ENCODE measurements around the gene SPRED2. TPM values are rescaled to one million over a fixed set of nuclear protein-coding genes. Genes with fewer than 3 reads are reported as not detected.
A peak's percentile ranks its signal among the peaks of the same experiment; 100 is the strongest.

The SPRED2 gene
- total RNA-seq, 1 donor from 2014 or later = 8.4 TPM

DNA sequence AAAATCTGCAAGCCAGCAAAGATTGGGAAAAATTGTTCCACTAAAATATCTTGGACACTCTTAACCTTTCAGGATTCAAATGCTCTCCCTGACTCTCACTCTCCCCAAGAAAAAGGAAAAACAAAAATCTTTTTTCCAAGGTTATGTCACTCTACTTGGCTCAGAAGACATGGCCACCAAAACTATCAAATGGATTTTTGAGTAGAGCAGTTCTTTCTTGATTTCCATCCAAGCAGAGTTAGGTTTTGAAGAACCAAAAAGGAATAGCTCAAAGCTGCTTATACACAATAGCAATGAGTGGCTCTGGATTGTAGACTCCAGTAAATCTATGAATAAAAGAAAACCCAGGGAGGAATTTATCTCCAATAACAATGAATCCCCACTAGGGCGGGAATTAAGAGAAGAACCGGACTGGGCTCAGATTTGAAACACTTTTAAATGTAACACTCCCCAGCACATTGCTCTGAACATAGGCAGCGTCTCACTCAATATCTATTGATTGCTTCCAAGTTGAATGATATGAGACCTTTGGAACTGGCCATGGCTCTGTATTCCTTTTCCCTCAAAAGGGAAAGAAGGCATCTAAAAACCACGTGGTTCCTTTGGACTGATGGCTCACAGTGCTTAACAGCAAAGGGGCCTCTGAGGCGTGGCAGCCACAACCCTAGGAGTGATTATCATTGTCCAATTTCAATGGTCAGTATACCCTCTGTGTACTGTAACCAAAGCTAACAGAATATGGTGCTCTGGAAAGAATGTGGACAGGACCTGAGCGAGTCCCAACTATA, 68.3 kb downstream of the SPRED2 start:
- H3K36me3 Mint-ChIP-seq (ENCODE audit: low read depth) = no peaks in the 10 kb centered on the region
- intact Hi-C loops (cut with micrococcal nuclease) = no loop called here
- no peak overlapping the region for H3K4me3 Mint-ChIP-seq (ENCODE audit: low read depth)
- H3K27me3 Mint-ChIP-seq (ENCODE audit: low read depth) = peaks cover 22% of the 10 kb centered on the region
- H3K4me1 Mint-ChIP-seq (ENCODE audit: low read depth) = peaks cover 32% of the 10 kb centered on the region
- H3K9me3 Mint-ChIP-seq = no peaks in the 10 kb centered on the region
- no peak overlapping the region for H3K27ac Mint-ChIP-seq
- no peak for DNase-seq (ENCODE audit: low spot score)

DNA sequence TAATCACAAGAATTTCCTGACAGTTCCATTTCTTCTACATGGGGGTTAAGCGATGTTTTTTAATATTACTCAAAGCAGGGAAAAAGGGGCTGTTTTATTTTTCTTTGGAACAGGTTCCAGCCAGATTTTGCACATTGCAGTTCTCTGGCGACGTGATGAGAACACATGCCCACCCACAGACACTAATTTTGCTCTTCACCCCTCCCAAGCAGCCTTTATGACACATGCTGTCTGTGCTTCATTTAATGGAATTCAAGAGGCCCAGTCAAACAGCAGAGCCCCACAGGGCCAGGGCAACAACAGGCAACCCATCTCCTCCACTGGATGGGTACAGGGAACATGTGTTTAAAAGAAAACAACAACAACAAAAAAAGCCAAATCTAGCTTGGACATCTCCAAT, 70.8 kb downstream of the SPRED2 start:
- peaks cover 18% of the 10 kb centered on the region for H3K27me3 Mint-ChIP-seq (ENCODE audit: low read depth)
- H3K4me3 Mint-ChIP-seq (ENCODE audit: low read depth) = no peak overlapping the region
- H3K36me3 Mint-ChIP-seq (ENCODE audit: low read depth) = no peaks in the 10 kb centered on the region

DNA sequence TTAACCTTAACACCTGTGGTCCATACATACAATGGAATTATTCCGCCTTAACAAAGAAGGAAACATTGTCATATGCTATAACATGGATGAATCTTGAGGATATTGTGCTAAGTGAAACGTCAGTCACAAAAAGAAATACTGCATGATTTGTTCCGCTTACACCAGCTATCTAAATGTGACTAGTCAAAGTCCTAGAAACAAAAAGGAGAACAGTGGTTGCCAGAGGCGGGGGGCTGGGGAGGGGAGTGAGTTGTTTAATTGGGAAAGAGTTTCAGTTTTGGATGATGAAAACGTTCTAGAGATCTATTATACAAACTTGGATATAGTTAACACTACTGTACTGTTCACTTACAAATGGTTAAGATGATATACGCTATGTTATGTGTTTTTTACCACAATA, 72.0 kb downstream of the SPRED2 start:
- Mint-ChIP-seq H3K27ac (no peak overlapping the region), H3K4me1 (ENCODE audit: low read depth) (peaks cover 51% of the 10 kb centered on the region), H3K27me3 (ENCODE audit: low read depth) (peaks cover 24% of the 10 kb centered on the region), H3K4me3 (ENCODE audit: low read depth) (no peak overlapping the region), H3K9me3 (no peaks in the 10 kb centered on the region), H3K36me3 (ENCODE audit: low read depth) (no peaks in the 10 kb centered on the region)
- no peak for DNase-seq (ENCODE audit: low spot score)
- intact Hi-C loops (cut with micrococcal nuclease) = no loop called here

More for the DNA sequence above, 70.8 kb downstream of the SPRED2 start:
- intact Hi-C loops (cut with micrococcal nuclease) = no loop called here
- H3K27ac Mint-ChIP-seq = peak overlapping the region; percentile 59
- no peaks in the 10 kb centered on the region for H3K9me3 Mint-ChIP-seq
- H3K4me1 Mint-ChIP-seq (ENCODE audit: low read depth) = peaks cover 50% of the 10 kb centered on the region
- no peak for DNase-seq (ENCODE audit: low spot score)

DNA sequence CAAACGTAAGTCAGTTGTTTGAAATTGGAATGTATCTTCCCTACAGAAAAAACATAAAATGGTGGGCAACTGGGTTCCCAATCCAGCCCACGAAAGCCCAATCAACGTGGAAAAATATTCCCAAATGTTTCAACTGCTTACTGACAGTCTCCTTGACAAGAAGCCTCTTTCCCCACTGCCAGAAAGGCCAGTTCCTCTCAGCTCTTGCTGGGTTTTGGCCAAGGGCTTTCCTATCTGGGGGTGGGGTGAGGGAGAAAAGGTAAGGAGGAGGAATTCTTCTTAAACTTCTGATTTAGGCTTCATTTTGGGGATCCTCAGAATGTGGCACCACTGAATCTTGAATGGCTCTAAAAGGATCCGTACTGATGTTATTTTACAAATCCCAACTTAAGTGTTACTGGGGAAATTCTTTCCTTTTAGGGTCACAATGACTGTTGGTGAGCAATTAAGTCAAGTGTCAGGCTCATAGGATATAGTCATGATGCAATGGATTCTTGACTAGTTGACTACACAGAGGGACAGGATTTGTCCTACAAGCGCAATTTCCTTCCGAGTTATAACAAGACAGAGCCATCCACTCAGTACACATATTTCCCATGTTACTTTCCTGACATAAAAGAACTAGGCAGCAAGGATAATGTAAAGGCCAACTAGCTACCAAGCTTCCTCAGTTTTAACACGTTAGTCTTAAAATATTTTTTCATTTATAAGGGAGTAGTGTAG, 73.6 kb downstream of the SPRED2 start:
- H3K36me3 Mint-ChIP-seq (ENCODE audit: low read depth) = no peaks in the 10 kb centered on the region
- no peaks in the 10 kb centered on the region for H3K9me3 Mint-ChIP-seq
- peaks cover 19% of the 10 kb centered on the region for H3K27me3 Mint-ChIP-seq (ENCODE audit: low read depth)
- intact Hi-C loops (cut with micrococcal nuclease) = loop anchor here (1.0 to 5.0 kb wide), 6 partner anchors 24 to 1032 kb away; no protein-coding TSS in a partner anchor
- no peak overlapping the region for H3K27ac Mint-ChIP-seq
- H3K4me1 Mint-ChIP-seq (ENCODE audit: low read depth) = peaks cover 59% of the 10 kb centered on the region
- DNase-seq (ENCODE audit: low spot score) = no peak
- no peak overlapping the region for H3K4me3 Mint-ChIP-seq (ENCODE audit: low read depth)

DNA sequence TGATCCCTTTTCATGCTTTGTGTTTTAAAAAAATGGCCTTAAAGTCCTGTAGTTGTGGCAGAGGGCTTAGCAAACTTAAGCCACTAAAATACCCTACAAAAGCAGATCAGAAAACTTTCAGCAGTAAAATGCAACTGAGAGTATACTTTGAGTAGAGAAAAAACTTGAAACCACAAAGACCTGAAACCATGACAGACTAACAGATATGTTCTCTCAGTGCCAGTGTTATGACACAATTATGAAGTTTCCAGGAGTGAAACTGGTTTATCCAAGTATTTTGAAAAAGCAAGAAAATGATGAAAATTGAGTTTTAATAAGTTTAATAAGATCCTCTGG, 74.5 kb downstream of the SPRED2 start:
- peak overlapping the region; percentile 38 for H3K27ac Mint-ChIP-seq
- intact Hi-C loops (cut with micrococcal nuclease) = loop anchor here (1.0 to 5.0 kb wide), 6 partner anchors 25 to 1031 kb away; no protein-coding TSS in a partner anchor

DNA sequence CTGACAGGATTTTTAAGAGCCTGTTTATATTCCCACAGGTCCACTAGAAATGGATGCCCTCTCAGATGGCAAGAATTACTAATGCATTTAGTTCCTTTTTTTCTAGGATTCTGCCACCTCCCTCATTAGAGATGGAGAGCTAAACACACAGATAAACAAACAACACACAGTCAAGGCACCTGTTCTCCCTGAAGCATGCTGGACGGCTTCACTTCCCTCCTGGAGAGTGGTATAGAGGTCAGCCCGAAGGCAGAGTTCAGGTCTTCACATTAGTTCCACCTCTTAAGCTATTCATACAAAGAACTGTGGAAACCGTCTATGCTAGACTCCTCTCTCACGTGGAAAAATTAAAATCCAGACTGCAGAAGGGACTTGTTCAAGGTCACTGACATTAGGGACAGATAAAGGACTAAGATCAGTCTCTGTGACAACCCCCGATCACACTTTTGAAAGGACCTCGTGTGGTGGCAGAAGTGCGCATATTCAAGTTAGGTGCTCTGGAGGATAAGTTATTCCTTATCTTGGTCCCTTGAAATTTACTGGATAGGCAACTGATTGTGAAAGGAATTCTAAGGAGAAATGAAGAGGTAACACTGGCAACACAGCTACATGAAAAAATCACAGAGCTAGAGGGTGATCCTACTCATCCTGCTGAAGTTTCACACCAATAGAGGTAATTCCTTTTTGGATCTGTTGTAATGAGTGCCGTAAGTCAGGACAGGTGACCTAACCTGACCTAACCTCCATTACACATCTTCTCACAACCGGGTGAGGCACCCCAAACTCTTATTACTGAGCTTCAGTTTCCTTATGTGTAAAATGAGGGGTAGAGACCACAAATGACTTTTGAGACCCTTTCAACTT, 75.1 kb downstream of the SPRED2 start:
- H3K36me3 Mint-ChIP-seq (ENCODE audit: low read depth) = no peaks in the 10 kb centered on the region
- intact Hi-C loops (cut with micrococcal nuclease) = loop anchor here (5.0 kb wide), 2 partner anchors 195 to 1030 kb away; no protein-coding TSS in a partner anchor
- no peak for DNase-seq (ENCODE audit: low spot score)
- H3K4me3 Mint-ChIP-seq (ENCODE audit: low read depth) = no peak overlapping the region
- no peak overlapping the region for H3K27ac Mint-ChIP-seq
- H3K9me3 Mint-ChIP-seq = no peaks in the 10 kb centered on the region
- peaks cover 59% of the 10 kb centered on the region for H3K4me1 Mint-ChIP-seq (ENCODE audit: low read depth)
- peaks cover 16% of the 10 kb centered on the region for H3K27me3 Mint-ChIP-seq (ENCODE audit: low read depth)

More for the DNA sequence above, 74.5 kb downstream of the SPRED2 start:
- Mint-ChIP-seq H3K4me1 (ENCODE audit: low read depth) (peaks cover 59% of the 10 kb centered on the region), H3K9me3 (no peaks in the 10 kb centered on the region), H3K4me3 (ENCODE audit: low read depth) (no peak overlapping the region), H3K36me3 (ENCODE audit: low read depth) (no peaks in the 10 kb centered on the region), H3K27me3 (ENCODE audit: low read depth) (peaks cover 16% of the 10 kb centered on the region)
- no peak for DNase-seq (ENCODE audit: low spot score)

DNA sequence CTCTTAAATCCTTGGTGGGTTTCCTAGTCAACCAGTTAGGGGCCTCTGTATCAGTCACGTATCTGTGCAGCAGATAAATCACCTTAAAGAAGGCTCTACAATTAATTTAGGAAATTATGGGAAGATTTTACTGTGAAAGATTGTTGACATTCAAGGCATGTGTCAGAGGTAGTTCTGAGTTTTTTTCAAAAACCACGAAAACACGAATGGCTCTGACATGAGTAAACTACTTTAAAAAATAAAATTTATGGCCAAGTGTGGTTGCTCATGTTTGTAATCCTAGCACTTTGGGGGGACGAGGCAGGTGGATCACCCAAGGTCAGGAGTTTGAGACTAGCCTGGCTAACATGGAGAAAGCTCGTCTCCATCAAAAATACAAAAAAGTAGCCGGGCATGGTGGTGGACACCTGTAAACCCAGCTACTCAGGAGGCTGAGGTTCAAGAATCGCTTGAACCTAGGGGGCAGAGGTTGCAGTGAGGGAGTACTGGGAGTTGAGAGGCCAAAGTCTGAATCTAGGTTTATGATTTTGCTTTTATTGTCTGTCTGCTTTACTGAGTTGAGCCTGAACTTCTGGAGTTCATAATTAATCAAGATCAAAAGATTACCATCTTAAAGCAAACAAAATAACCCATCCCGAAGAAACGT, 77.1 kb downstream of the SPRED2 start:
- Mint-ChIP-seq H3K36me3 (ENCODE audit: low read depth) (no peaks in the 10 kb centered on the region), H3K27ac (no peak overlapping the region), H3K4me3 (ENCODE audit: low read depth) (no peak overlapping the region), H3K9me3 (no peaks in the 10 kb centered on the region), H3K27me3 (ENCODE audit: low read depth) (peaks cover 16% of the 10 kb centered on the region), H3K4me1 (ENCODE audit: low read depth) (peaks cover 51% of the 10 kb centered on the region)
- DNase-seq (ENCODE audit: low spot score) = no peak
- intact Hi-C loops (cut with micrococcal nuclease) = loop anchor here (5.0 kb wide), 2 partner anchors 197 to 1028 kb away; no protein-coding TSS in a partner anchor

DNA sequence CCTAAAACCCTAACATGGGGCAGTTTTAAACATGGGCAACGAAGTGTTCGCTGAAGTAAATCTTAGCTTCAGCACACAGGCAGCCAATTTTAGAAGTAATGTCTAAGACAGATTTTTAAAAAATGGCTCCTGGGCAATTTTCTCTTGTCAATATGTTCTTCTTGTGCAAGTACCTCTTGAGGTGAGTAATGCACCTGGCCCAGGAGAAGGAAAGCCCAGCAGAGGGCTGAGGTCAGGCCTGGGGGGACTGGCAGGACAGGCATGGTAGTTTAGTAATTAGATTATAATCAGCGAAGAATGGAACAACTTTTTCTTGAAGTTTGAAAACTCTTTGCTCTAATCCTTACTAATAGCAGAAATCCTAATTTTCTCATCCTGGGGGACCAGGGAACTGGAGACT, 77.6 kb downstream of the SPRED2 start:
- H3K9me3 Mint-ChIP-seq = no peaks in the 10 kb centered on the region
- no peak overlapping the region for H3K4me3 Mint-ChIP-seq (ENCODE audit: low read depth)
- no peaks in the 10 kb centered on the region for H3K36me3 Mint-ChIP-seq (ENCODE audit: low read depth)
- intact Hi-C loops (cut with micrococcal nuclease) = loop anchor here (5.0 kb wide), 2 partner anchors 198 to 1027 kb away; no protein-coding TSS in a partner anchor
- no peak for DNase-seq (ENCODE audit: low spot score)
- H3K4me1 Mint-ChIP-seq (ENCODE audit: low read depth) = peaks cover 50% of the 10 kb centered on the region
- peaks cover 16% of the 10 kb centered on the region for H3K27me3 Mint-ChIP-seq (ENCODE audit: low read depth)
- no peak overlapping the region for H3K27ac Mint-ChIP-seq

DNA sequence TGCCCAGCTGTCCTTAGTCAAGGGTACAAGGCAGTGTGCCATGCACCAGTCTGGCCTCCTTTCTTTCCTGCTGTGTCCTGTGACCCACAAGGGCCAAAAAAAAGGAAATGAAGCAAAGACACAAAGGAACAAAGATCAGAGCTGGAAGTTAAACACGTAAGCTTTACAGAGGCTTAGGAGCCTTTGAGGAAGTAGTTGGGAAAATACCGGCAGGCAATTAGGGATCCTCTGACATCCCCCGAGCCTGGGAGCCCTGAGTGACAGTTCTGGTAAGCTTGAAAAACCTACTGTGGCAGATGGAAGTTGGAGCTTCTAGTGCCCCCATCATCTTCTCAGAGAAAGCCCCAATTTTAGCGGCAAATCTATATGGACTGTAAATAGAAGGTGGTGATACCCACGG, 78.5 kb downstream of the SPRED2 start:
- Mint-ChIP-seq H3K4me3 (ENCODE audit: low read depth) (no peak overlapping the region), H3K4me1 (ENCODE audit: low read depth) (peaks cover 44% of the 10 kb centered on the region), H3K9me3 (no peaks in the 10 kb centered on the region), H3K27ac (no peak overlapping the region), H3K27me3 (ENCODE audit: low read depth) (peaks cover 16% of the 10 kb centered on the region), H3K36me3 (ENCODE audit: low read depth) (no peaks in the 10 kb centered on the region)
- no peak for DNase-seq (ENCODE audit: low spot score)
- intact Hi-C loops (cut with micrococcal nuclease) = no loop called here

DNA sequence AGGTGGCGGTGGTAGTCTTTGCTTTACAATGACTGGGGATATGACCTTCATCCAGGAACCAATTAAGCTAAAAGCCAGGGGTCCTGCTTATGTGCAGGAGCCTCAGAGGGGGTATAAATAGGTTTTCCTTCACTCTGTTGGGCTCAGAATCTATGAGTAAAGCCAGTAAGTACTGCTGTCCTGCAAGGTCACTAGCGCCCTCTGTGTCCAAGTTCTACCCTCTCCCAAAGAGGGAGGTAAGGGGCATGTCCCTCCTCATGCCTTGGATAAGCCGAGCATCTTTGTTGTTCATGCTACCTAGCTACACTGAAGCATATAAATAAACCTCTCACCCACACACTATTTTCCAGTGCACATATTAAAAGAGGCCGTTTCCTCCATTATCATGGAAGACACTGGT, 79.4 kb downstream of the SPRED2 start:
- Mint-ChIP-seq H3K27ac (no peak overlapping the region), H3K4me1 (ENCODE audit: low read depth) (peaks cover 35% of the 10 kb centered on the region), H3K36me3 (ENCODE audit: low read depth) (no peaks in the 10 kb centered on the region), H3K27me3 (ENCODE audit: low read depth) (peaks cover 16% of the 10 kb centered on the region), H3K9me3 (no peaks in the 10 kb centered on the region), H3K4me3 (ENCODE audit: low read depth) (no peak overlapping the region)
- intact Hi-C loops (cut with micrococcal nuclease) = no loop called here
- no peak for DNase-seq (ENCODE audit: low spot score)

DNA sequence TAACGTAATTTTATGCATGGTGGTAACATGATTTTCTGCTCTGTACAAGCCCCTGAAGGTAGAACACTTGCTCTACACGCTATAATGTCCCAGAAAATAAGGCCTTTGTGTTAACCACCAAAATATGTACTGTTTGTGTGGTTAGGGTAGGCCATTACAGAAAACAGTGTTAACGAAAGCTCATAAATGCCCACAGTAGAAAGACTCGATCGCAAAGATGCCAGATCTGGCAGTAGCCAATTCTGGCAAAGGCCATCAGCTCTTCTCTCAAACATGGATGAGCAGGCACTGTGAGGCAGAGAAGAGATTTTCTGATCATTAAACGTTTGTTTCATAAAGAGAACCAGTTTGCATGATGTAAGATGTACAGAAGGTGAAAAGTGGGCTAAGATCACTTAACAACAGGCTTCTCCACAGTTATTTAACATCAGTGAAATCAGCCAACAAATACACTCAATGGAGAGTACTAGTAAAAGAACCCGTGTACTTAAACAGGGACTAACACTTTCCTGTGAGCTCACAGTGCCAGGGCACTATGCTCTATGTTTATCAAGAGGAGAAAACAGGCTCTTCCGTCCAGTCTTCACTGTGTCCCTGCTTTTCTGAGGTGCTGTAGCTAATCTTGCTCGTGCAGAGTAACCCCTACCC, 80.3 kb downstream of the SPRED2 start:
- H3K4me3 Mint-ChIP-seq (ENCODE audit: low read depth) = no peak overlapping the region
- no peak overlapping the region for H3K27ac Mint-ChIP-seq
- H3K36me3 Mint-ChIP-seq (ENCODE audit: low read depth) = no peaks in the 10 kb centered on the region
- peaks cover 27% of the 10 kb centered on the region for H3K4me1 Mint-ChIP-seq (ENCODE audit: low read depth)
- H3K27me3 Mint-ChIP-seq (ENCODE audit: low read depth) = peaks cover 22% of the 10 kb centered on the region
- intact Hi-C loops (cut with micrococcal nuclease) = no loop called here
- no peaks in the 10 kb centered on the region for H3K9me3 Mint-ChIP-seq
- DNase-seq (ENCODE audit: low spot score) = no peak
